Adipocyte (in vitro differentiated cells): Measurements from ENCODE around the gene KCTD21.

Experiments used
- DNase-seq: peaks from one replicate; pipeline ENCODE4 v3.0.0-alpha.2; 2015; ENCODE audit warnings: low read depth
- H3K27me3 ChIP-seq: replicated peaks from 2 replicates; pipeline ENCODE4 v1.7.0; 2013; ENCODE audit warnings: mild to moderate bottlenecking, low read length, moderate library complexity; ENCODE audit not compliant: control insufficient read depth, insufficient read depth
- H3K36me3 ChIP-seq: 2 replicates; pipeline ENCODE4 v1.7.0; 2013; ENCODE audit warnings: low read length, mild to moderate bottlenecking, moderate library complexity; ENCODE audit not compliant: control insufficient read depth, insufficient read depth, severe bottlenecking
- H3K4me1 ChIP-seq: 2 replicates; pipeline ENCODE4 v1.7.0; 2013; ENCODE audit warnings: mild to moderate bottlenecking, low read length, moderate library complexity; ENCODE audit not compliant: control insufficient read depth, insufficient read depth
- H3K4me3 ChIP-seq: 2 replicates; pipeline ENCODE4 v1.7.0; 2013; ENCODE audit warnings: mild to moderate bottlenecking, low read length, moderate library complexity
- H3K9ac ChIP-seq: 2 replicates; pipeline ENCODE4 v1.7.0; 2013; ENCODE audit warnings: mild to moderate bottlenecking, low read length, moderate library complexity
- H3K9me3 ChIP-seq: 2 replicates; pipeline ENCODE4 v1.7.0; 2013; ENCODE audit warnings: mild to moderate bottlenecking, low read length, moderate library complexity; ENCODE audit not compliant: control insufficient read depth

The KCTD21 gene

DNA sequence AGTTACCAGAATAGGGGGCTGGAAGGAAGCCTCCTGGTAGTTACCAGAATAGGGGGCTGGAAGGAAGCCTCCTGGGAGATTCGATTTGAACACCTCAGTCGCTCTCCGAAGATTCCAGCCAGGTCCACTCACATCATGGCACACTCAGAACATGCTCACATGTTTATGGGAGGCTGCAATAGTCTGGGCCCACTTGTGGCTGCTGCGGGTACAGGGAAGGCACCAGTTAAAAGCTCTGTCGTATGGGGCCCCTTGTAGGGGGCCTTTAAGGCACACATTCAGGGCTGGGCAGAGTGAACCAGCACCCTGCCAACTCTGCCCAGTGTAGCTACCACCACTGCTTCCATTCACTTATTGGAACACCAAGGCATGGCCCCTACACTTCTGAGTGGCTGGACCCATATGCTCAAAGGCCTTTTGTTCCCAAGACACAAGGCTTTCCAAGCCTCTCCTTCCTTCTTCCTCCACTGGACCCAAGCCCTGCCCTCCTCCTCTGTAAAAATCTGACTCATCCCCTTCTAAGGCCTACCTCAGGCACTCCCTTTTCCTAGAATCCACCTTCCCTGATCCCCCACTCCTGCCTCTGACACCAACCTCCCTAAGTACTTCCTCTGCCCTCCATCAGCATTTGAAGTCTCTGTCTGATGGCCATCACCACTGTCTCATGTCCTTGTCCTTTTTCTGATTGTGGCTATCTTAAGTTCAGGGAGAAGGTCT, 28.3 kb upstream of the KCTD21 start:
- Histone ChIP-seq H3K27me3 (no peaks in the 10 kb centered on the region), H3K4me1 (peaks cover 14% of the 10 kb centered on the region), H3K9me3 (no peaks in the 10 kb centered on the region), H3K9ac (no peak overlapping the region), H3K36me3 (peaks cover 81% of the 10 kb centered on the region), H3K4me3 (no peak overlapping the region)
- no peak for DNase-seq

DNA sequence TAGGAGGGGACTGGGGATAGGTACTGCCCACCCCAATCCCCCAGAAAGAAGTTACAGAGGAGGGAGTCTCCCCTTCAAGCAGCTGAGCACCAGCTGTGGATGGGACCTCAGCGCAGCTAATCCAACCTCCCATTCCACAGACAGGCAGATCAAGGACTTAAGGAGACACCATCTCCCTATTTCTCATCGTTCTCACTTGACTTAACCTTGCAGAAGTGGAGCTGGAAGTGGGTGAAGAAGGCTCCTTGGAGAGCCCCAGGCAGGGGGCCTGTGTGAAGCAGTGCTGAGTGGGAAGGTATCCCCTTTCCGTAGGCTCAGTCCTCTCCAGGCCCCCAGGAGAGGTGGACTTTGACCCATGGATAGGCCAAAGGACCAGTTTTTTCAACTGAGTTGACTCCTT, 27.6 kb upstream of the KCTD21 start:
- no peak overlapping the region for H3K9ac ChIP-seq
- H3K9me3 ChIP-seq = no peaks in the 10 kb centered on the region
- peaks cover 80% of the 10 kb centered on the region for H3K36me3 ChIP-seq
- H3K4me3 ChIP-seq = no peak overlapping the region
- H3K4me1 ChIP-seq = peaks cover 14% of the 10 kb centered on the region
- no peak for DNase-seq
- no peaks in the 10 kb centered on the region for H3K27me3 ChIP-seq

DNA sequence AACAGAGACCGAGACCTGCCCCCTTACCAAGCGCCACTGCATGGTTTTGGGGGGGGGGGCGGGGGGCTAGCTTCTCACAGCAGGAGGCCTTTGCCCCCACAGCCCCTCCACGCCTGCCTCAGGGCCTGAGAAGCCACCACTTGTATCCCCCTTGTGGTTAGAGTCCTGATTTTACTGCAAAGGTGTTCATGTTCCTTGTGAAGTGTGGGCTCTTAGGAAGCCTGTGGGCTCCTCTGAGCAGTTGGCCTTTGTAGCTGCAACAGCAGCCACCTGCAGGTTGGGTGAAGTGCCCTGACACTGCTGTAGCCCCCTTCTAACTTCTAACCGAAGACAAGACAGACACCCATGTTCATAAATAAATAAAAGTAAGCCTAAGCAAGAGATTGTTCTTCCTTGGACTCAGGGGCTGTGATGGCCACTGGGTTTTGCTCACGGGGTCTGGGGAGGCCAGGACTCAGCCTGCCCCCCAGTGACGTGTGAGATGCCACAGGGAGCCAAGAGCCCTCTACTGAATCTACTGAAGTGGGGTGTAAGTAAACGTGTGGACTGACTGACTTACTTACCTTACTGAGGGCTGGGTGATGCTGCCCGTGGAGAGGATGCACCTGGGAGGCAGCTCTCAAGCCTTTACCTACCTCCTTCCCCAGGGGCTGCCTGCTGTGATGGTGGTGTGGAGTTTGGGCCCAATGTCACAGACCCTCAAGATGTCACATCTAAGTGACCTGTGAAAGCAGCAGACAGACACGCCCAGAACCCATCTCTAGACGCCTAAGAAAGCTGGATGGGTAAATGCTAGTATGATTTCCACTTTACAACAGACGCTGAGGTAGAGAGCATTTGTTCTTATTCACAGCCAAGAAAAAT, 26.1 kb upstream of the KCTD21 start:
- Histone ChIP-seq H3K9me3 (no peaks in the 10 kb centered on the region), H3K4me3 (no peak overlapping the region), H3K9ac (no peak overlapping the region), H3K27me3 (no peaks in the 10 kb centered on the region), H3K4me1 (peaks cover 14% of the 10 kb centered on the region), H3K36me3 (peaks cover 79% of the 10 kb centered on the region)
- no peak for DNase-seq

DNA sequence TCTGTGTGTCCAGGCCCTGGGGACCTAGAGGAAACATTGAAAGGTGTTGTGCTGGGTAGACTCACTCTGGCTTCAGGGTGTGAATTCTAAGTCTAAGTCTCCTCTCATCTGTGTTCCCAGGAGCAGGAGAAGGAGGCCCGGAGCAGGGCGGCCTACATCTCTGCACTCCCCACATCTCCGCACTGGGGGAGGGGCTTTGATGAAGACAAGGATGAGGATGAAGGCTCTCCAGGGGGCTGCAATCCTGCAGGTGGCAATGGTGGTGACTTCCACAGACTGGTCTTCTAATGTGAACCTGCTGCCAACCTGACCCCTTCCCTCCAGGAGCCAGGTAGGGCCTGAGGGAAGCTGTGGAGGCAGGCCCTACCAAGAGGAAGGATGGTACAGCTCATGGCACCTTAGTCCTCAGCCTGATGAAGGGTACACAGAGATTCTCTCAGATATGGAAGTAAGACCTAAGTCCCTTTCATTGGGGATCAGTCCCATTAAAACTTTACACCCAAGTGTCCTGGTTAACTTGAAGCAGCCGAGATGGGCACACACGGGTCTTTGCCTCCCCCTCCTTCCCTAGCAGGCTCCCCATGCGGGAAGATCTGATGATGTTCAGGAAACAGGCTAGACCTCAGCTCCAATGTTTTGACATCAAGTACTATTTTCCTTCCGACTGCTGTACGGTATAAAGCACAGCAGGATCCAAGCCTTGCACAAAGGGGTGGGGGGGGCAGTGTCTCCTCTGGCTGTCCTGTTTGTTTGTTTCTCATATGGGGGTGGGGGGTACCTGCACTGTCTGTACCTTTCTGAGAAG, 25.3 kb upstream of the KCTD21 start:
- Histone ChIP-seq H3K9me3 (no peaks in the 10 kb centered on the region), H3K36me3 (peaks cover 78% of the 10 kb centered on the region)

DNA sequence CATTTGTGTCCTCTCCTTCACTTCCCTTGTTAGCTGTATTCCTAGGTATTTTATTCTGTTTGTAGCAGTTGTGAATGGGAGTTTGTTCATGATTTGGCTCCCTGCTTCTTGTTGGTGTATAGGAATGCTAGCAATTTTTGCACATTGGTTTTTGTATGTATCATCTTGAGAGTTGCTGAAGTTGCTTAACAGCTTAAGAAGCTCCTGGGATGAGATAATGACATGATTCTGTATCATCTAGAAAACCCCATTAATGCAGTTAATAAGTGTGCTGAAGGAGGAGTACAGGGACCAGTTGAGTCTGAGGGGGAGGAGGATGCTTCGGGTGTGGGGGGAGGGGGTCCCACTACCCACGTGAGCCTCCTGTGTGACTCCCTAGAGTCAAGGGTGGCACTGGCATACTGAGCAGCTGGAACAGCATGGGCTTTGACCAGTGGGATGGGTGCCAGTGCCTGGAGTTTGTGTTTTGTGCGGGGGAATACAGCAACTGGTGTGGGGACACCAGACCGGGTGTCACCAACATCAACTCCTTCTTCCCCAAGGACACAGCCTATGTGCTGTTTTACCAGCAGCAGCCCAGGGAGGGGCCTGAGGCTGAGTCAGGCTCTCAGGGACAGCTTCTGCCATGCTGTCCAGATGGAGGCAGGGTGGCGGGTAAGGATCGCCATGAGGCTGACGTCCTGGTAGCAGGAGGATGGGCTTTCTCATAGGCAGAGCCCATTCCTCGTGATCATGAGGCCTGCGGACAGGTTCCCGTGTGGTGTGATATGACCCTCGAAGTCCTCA, 24.4 kb upstream of the KCTD21 start:
- DNase-seq = peak; percentile 32
- Histone ChIP-seq H3K36me3 (peaks cover 70% of the 10 kb centered on the region), H3K9ac (no peak overlapping the region), H3K4me1 (peaks cover 26% of the 10 kb centered on the region), H3K9me3 (no peaks in the 10 kb centered on the region), H3K27me3 (no peaks in the 10 kb centered on the region), H3K4me3 (no peak overlapping the region)

More for the DNA sequence above, 25.3 kb upstream of the KCTD21 start:
- H3K9ac ChIP-seq = no peak overlapping the region
- no peak for DNase-seq
- peaks cover 17% of the 10 kb centered on the region for H3K4me1 ChIP-seq
- H3K4me3 ChIP-seq = no peak overlapping the region
- no peaks in the 10 kb centered on the region for H3K27me3 ChIP-seq

DNA sequence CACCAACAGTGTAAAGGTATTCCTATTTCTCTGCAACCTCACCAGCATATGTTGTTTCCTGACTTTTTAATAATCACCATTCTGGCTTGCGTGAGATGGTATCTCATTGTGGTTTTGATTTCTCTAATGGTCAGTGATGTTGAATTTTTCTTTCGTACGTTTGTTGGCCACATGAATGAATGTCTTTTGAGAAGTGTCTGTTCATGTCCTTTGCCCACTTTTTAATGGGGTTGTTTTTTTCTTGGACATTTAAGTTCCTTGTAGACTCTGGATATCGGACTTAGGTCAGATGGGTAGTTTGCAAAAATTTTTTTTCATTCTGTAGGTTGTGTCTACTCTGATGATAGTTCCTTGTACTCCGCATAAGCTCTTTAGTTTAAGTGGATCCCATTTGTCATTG, 23.1 kb upstream of the KCTD21 start:
- Histone ChIP-seq H3K4me3 (no peak overlapping the region), H3K4me1 (peaks cover 35% of the 10 kb centered on the region), H3K36me3 (peaks cover 67% of the 10 kb centered on the region), H3K27me3 (no peaks in the 10 kb centered on the region), H3K9ac (no peak overlapping the region), H3K9me3 (no peaks in the 10 kb centered on the region)
- no peak for DNase-seq

DNA sequence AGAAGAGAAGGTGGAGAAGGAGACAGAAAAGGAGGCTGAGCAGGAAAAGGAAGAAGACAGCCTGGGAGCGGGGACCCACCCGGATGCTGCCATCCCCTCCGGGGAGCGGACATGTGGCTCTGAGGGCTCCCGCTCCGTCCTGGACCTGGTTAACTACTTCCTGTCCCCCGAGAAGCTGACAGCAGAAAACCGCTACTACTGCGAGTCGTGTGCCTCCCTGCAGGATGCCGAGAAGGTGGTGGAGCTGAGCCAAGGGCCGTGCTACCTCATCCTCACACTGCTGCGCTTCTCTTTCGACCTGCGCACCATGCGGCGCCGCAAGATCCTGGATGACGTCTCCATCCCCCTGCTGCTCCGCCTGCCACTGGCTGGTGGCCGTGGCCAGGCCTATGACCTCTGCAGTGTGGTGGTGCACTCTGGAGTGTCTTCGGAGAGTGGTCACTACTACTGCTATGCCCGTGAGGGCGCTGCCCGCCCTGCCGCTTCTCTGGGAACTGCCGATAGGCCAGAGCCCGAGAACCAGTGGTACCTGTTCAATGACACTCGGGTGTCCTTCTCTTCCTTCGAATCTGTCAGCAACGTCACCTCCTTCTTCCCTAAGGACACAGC, 21.7 kb upstream of the KCTD21 start:
- DNase-seq = no peak
- no peak overlapping the region for H3K4me3 ChIP-seq
- H3K36me3 ChIP-seq = peaks cover 64% of the 10 kb centered on the region

DNA sequence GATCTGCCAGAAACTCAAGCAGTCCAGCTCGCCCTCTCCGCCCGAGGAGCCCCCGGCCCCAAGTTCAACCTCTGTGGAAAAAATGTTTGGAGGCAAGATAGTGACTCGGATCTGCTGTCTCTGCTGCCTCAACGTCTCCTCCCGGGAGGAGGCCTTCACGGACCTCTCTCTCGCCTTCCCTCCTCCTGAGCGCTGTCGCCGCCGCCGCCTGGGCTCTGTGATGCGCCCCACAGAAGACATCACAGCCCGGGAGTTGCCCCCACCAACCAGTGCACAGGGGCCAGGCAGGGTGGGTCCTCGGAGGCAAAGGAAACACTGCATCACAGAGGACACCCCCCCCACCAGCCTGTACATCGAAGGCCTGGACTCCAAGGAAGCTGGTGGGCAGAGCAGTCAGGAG, 21.1 kb upstream of the KCTD21 start:
- no peaks in the 10 kb centered on the region for H3K9me3 ChIP-seq
- H3K9ac ChIP-seq = no peak overlapping the region
- H3K36me3 ChIP-seq = peaks cover 63% of the 10 kb centered on the region
- no peaks in the 10 kb centered on the region for H3K27me3 ChIP-seq
- no peak overlapping the region for H3K4me3 ChIP-seq
- no peak for DNase-seq
- peaks cover 35% of the 10 kb centered on the region for H3K4me1 ChIP-seq

More for the DNA sequence above, 21.7 kb upstream of the KCTD21 start:
- Histone ChIP-seq H3K9ac (no peak overlapping the region), H3K27me3 (no peaks in the 10 kb centered on the region), H3K9me3 (no peaks in the 10 kb centered on the region), H3K4me1 (peaks cover 35% of the 10 kb centered on the region)

DNA sequence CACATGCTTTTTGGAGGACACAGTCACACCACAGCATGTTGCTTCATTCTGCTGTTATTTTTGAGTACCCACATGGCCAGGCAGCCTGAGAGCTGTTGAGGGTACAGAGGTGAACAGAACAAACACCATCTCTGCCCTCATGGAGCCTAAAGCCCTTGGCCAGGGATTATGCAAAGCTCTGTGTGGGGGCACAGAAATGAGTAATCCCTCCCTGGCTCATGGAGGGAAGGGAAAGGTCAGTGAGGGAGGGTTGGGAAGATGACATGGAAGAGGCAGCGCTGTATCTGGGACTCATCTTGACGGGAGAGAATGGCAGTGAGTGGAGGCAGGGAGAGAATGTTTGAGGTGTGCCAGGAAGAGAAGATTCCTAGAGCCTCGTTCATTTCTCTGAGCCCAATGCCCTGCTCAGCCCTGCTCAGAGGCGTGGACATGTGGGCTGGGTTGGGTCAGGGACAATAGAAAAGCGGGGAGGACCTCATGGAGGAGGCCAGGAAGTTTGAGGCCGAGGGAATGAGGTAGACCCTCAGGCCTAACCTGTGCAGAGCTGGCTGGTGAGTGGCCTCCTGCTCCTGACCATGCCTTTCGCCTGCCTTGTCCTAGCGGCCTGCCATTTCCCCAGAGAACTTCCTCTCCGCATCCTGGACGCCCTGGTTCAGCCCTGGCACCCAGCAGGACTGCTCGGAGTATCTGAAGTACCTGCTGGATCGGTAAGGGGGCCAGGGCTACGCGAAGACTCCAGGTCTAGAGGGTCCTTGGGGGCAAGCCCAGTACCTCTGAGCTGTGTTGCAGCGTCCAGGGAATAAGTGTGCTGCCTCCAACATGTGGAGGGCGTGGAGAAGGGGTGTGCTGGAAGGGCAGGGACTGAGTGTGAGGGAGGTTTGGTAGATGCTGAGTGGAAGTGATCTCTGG, 20.1 kb upstream of the KCTD21 start:
- no peak for DNase-seq
- no peaks in the 10 kb centered on the region for H3K27me3 ChIP-seq
- H3K4me1 ChIP-seq = peaks cover 35% of the 10 kb centered on the region
- peaks cover 60% of the 10 kb centered on the region for H3K36me3 ChIP-seq
- H3K4me3 ChIP-seq = no peak overlapping the region
- no peaks in the 10 kb centered on the region for H3K9me3 ChIP-seq
- no peak overlapping the region for H3K9ac ChIP-seq
